ENCODE results near the gene CCNYL1. TPM values are rescaled to one million over a fixed set of nuclear protein-coding genes. Genes with fewer than 3 reads are reported as not detected.
A peak's percentile ranks its signal among the peaks of the same experiment; 100 is the strongest.
"Not testable (repeated sequence)": the region's sequence is repeated elsewhere in the genome, so short reads cannot be mapped to it uniquely, and the experiment has no call there.

CCNYL1 gene
- total and polyA plus RNA-seq, 7 donors, result 6.1 to 15.7 (median 7.7) TPM

GRCh38 chr2:207688597-207688996 lies 22.8 kb upstream of the CCNYL1 start:
- Histone ChIP-seq H3K4me3 (no peak overlapping the region), H3K27me3 (ENCODE audit: insufficient read depth in 3 of 3, low read length in 2 of 3) (no peaks in the 10 kb centered on the region), H3K36me3 (ENCODE audit: insufficient read depth in 1 of 2, low read depth in 1 of 2) (no peaks in the 10 kb centered on the region), H3K9me3 (no peaks in the 10 kb centered on the region), H3K4me1 (peaks cover 12% of the 10 kb centered on the region), H3K27ac (no peak overlapping the region)
- intact Hi-C loops (cut with DNase I), result no loop called here
- no peak for TF ChIP-seq CTCF (IDR thresholded peaks at IDR 0.05)
- ATAC-seq (no peak), DNase-seq (no peak)

GRCh38 chr2:207690845-207691461 lies 20.5 kb upstream of the CCNYL1 start:
- DNase-seq; H3K27me3 ChIP-seq (ENCODE audit: insufficient read depth in 3 of 3, low read length in 2 of 3); H3K36me3 ChIP-seq (ENCODE audit: insufficient read depth in 1 of 2, low read depth in 1 of 2); H3K27ac ChIP-seq; H3K4me3 ChIP-seq; H3K9me3 ChIP-seq; ATAC-seq; intact Hi-C loops (cut with DNase I): not testable (repeated sequence)
- WGBS, 3 donors, result 84 to 87% (median 84%) methylated on average over 16 of the region's 16 CpGs
- peaks cover 30% of the 10 kb centered on the region for H3K4me1 ChIP-seq

- peak; percentile 32 for TF ChIP-seq CTCF (IDR thresholded peaks at IDR 0.05)
- no peaks in the 10 kb centered on the region for H3K27me3 ChIP-seq (ENCODE audit: insufficient read depth in 3 of 3, low read length in 2 of 3)
- no peak overlapping the region for H3K27ac ChIP-seq
- DNase-seq (no peak), ATAC-seq (peak in 1 of 4 donors; percentile 40)
- 43 to 49% (median 43%) methylated on average over 7 of the region's 7 CpGs for WGBS, 3 donors
- H3K36me3 ChIP-seq (ENCODE audit: insufficient read depth in 1 of 2, low read depth in 1 of 2), result no peaks in the 10 kb centered on the region
- intact Hi-C loops (cut with DNase I), result no loop called here
- H3K4me1 ChIP-seq, result peaks cover 31% of the 10 kb centered on the region
- no peaks in the 10 kb centered on the region for H3K9me3 ChIP-seq
- H3K4me3 ChIP-seq, result no peak overlapping the region
These were observed 19.0 kb upstream of the CCNYL1 start for GRCh38 chr2:207692206-207693065.

- peaks cover 31% of the 10 kb centered on the region for H3K4me1 ChIP-seq
- peak overlapping the region; percentile 72 for H3K27ac ChIP-seq
- H3K9me3 ChIP-seq, result no peaks in the 10 kb centered on the region
- no peak for TF ChIP-seq CTCF (IDR thresholded peaks at IDR 0.05)
- intact Hi-C loops (cut with DNase I), result no loop called here
- ATAC-seq (no peak), DNase-seq (no peak)
- no peak overlapping the region for H3K4me3 ChIP-seq
- no peaks in the 10 kb centered on the region for H3K27me3 ChIP-seq (ENCODE audit: insufficient read depth in 3 of 3, low read length in 2 of 3)
- WGBS, 3 donors, result 43 to 53% (median 47%) methylated on average over 4 of the region's 4 CpGs
- H3K36me3 ChIP-seq (ENCODE audit: insufficient read depth in 1 of 2, low read depth in 1 of 2), result no peaks in the 10 kb centered on the region
These were observed 17.7 kb upstream of the CCNYL1 start for GRCh38 chr2:207693641-207694249.

- H3K4me3 ChIP-seq, result peak overlapping the region; percentile 29
- DNase-seq (no peak), ATAC-seq (peak in 3 of 4 donors; percentile 84 to 91 (median 84))
- no peak for TF ChIP-seq CTCF (IDR thresholded peaks at IDR 0.05)
- H3K27ac ChIP-seq, result peak overlapping the region; percentile 72
- no peaks in the 10 kb centered on the region for H3K27me3 ChIP-seq (ENCODE audit: insufficient read depth in 3 of 3, low read length in 2 of 3)
- intact Hi-C loops (cut with DNase I), result no loop called here
- WGBS, 3 donors, result 24 to 47% (median 26%) methylated on average over 4 of the region's 4 CpGs
- H3K9me3 ChIP-seq, result no peaks in the 10 kb centered on the region
- H3K4me1 ChIP-seq, result peaks cover 31% of the 10 kb centered on the region
- no peaks in the 10 kb centered on the region for H3K36me3 ChIP-seq (ENCODE audit: insufficient read depth in 1 of 2, low read depth in 1 of 2)
These were observed 16.6 kb upstream of the CCNYL1 start for GRCh38 chr2:207694811-207695281.

All from psoas muscle (tissue), 8 donors.